Colonic mucosa (tissue), 4 donors: Measurements from ENCODE around the gene PALMD. TPM values are rescaled to one million over a fixed set of nuclear protein-coding genes. Genes with fewer than 3 reads are reported as not detected.

Source experiments
- DNase-seq: peaks from one replicate; pipeline ENCODE4 v3.0.0-alpha.2; 2020
- H3K27ac ChIP-seq: fragments of 200-600 bp; one replicate; pipeline ENCODE4 v1.8.0; 2021
- H3K27me3 ChIP-seq: fragments of 200-600 bp; one replicate; pipeline ENCODE4 v1.8.0; 2021
- H3K36me3 ChIP-seq: fragments of 200-600 bp; one replicate; pipeline ENCODE4 v1.8.0; 2021
- H3K4me1 ChIP-seq: fragments of 200-600 bp; one replicate; pipeline ENCODE4 v1.8.0; 2021; ENCODE audit warnings: mild to moderate bottlenecking
- H3K4me3 ChIP-seq: fragments of 200-600 bp; one replicate; pipeline ENCODE4 v1.8.0; 2021
- H3K9ac ChIP-seq, 2 donors: one replicate each; pipeline ENCODE4 v1.7.0; 2013; ENCODE audit warnings: control low read depth in 2 of 2, low read depth in 2 of 2, low read length in 2 of 2
- H3K9me3 ChIP-seq: fragments of 200-600 bp; one replicate; pipeline ENCODE4 v1.8.0; 2021
- CTCF ChIP-seq: fragments of 200-600 bp; IDR thresholded peaks from one replicate; pipeline ENCODE4 v1.8.0; 2022; ENCODE audit warnings: antibody characterized with exemption, mild to moderate bottlenecking
- intact Hi-C: fragments of 100-400 bp; cut with DNase I; formaldehyde crosslinking; loops from one replicate; pipeline ENCODE4 v1.14.1; 2022
- total RNA-seq, 2 donors: library from RNA; stranded (reverse); fragmentation: NEBNext Ultra II Directional in 1 of 2; extraction: Animal tissue kit (Norgen Biotek cat#: 25700) in 1 of 2; gene quantifications; one replicate each; pipeline ENCODE4 v1.2.1, GENCODE V29; 2021
- donor health status: healthy.
- donor health status: DM: no; HTN: no; CAD: no.
- donor health status: DM: no; HTN: no; CAD: no.

PALMD gene
- total RNA-seq, 2 donors from 2014 or later: 1.4 to 2.2 TPM

GRCh38 chr1:99713006-99713405 lies 67.1 kb downstream of the PALMD start:
- H3K36me3 ChIP-seq: no peaks in the 10 kb centered on the region
- no peaks in the 10 kb centered on the region for H3K27me3 ChIP-seq
- no peaks in the 10 kb centered on the region for H3K9me3 ChIP-seq
- H3K9ac ChIP-seq: no peak overlapping the region
- no peak overlapping the region for H3K4me3 ChIP-seq
- no peak for DNase-seq
- no peak overlapping the region for H3K27ac ChIP-seq
- no peak for TF ChIP-seq CTCF
- intact Hi-C loops: no loop called here
- no peaks in the 10 kb centered on the region for H3K4me1 ChIP-seq

- Histone ChIP-seq H3K4me3 (no peak overlapping the region), H3K27ac (no peak overlapping the region), H3K36me3 (no peaks in the 10 kb centered on the region), H3K9me3 (no peaks in the 10 kb centered on the region), H3K27me3 (no peaks in the 10 kb centered on the region), H3K4me1 (no peaks in the 10 kb centered on the region), H3K9ac (no peak overlapping the region)
- no peak for DNase-seq
- intact Hi-C loops: no loop called here
- TF ChIP-seq CTCF: no peak
Measured at GRCh38 chr1:99717005-99717404, 71.1 kb downstream of the PALMD start.

- Histone ChIP-seq H3K9me3 (no peaks in the 10 kb centered on the region), H3K4me3 (no peak overlapping the region), H3K9ac (no peak overlapping the region), H3K36me3 (no peaks in the 10 kb centered on the region), H3K4me1 (no peaks in the 10 kb centered on the region), H3K27me3 (no peaks in the 10 kb centered on the region), H3K27ac (no peak overlapping the region)
- no peak for DNase-seq
- no peak for TF ChIP-seq CTCF
- intact Hi-C loops: no loop called here
Measured at GRCh38 chr1:99723251-99723650, 77.3 kb downstream of the PALMD start.

GRCh38 chr1:99725996-99726395 lies 80.1 kb downstream of the PALMD start:
- H3K9me3 ChIP-seq: no peaks in the 10 kb centered on the region
- H3K36me3 ChIP-seq: no peaks in the 10 kb centered on the region
- no peak overlapping the region for H3K27ac ChIP-seq
- intact Hi-C loops: no loop called here
- H3K4me1 ChIP-seq: no peaks in the 10 kb centered on the region
- TF ChIP-seq CTCF: no peak
- no peak for DNase-seq
- no peak overlapping the region for H3K9ac ChIP-seq
- H3K27me3 ChIP-seq: no peaks in the 10 kb centered on the region
- no peak overlapping the region for H3K4me3 ChIP-seq

GRCh38 chr1:99726407-99726806 lies 80.5 kb downstream of the PALMD start:
- DNase-seq: no peak
- no peak overlapping the region for H3K27ac ChIP-seq
- no peak for TF ChIP-seq CTCF
- no peaks in the 10 kb centered on the region for H3K4me1 ChIP-seq
- no peak overlapping the region for H3K4me3 ChIP-seq
- intact Hi-C loops: no loop called here
- no peaks in the 10 kb centered on the region for H3K9me3 ChIP-seq
- no peak overlapping the region for H3K9ac ChIP-seq
- H3K36me3 ChIP-seq: no peaks in the 10 kb centered on the region
- H3K27me3 ChIP-seq: no peaks in the 10 kb centered on the region

GRCh38 chr1:99726818-99727217 lies 80.9 kb downstream of the PALMD start:
- Histone ChIP-seq H3K9ac (no peak overlapping the region), H3K27me3 (no peaks in the 10 kb centered on the region), H3K9me3 (no peaks in the 10 kb centered on the region), H3K4me1 (no peaks in the 10 kb centered on the region), H3K4me3 (no peak overlapping the region), H3K27ac (no peak overlapping the region), H3K36me3 (no peaks in the 10 kb centered on the region)
- no peak for TF ChIP-seq CTCF
- intact Hi-C loops: no loop called here
- no peak for DNase-seq
